ENCODE measurements around the gene MRPL2. TPM values are rescaled to one million over a fixed set of nuclear protein-coding genes. Genes with fewer than 3 reads are reported as not detected.
A peak's percentile ranks its signal among the peaks of the same experiment; 100 is the strongest.

MRPL2 gene
- total RNA-seq, result 10 to 100 TPM; 51.6 to 65.2 TPM
- polyA plus RNA-seq (2013, experiment 1 of 2), result 64.5 TPM
- 63.3 TPM for polyA plus RNA-seq (2013, experiment 2 of 2)
- long read RNA-seq, experiment 1, transcript MRPL2-208 (3 exons, 570 nt), result minor isoform, 6 of 33 reads
- long read RNA-seq, experiment 1, transcript MRPL2-202 (7 exons, 1,588 nt), result major isoform, 7 of 33 reads
- long read RNA-seq, experiment 1, partial matches to known transcripts, result 4 of 33 reads
- long read RNA-seq, experiment 1, other reads (novel, unspliced or antisense), result 14 of 33 reads
- long read RNA-seq, experiment 2, transcript MRPL2-202 (7 exons, 1,588 nt), result major isoform, 29 of 45 reads
- long read RNA-seq, experiment 2, transcript MRPL2-208 (3 exons, 570 nt), result minor isoform, 5 of 45 reads
- long read RNA-seq, experiment 2, partial matches to known transcripts, result 0 of 45 reads
- long read RNA-seq, experiment 2, other reads (novel, unspliced or antisense), result 5 of 45 reads
- long read RNA-seq, experiment 3, transcript MRPL2-202 (7 exons, 1,588 nt), result major isoform, 25 of 35 reads
- long read RNA-seq, experiment 3, partial matches to known transcripts, result 1 of 35 reads
- long read RNA-seq, experiment 3, other reads (novel, unspliced or antisense), result 5 of 35 reads
- long read RNA-seq, experiment 4, transcript MRPL2-201 (6 exons, 899 nt), result minor isoform, 19 of 116 reads
- long read RNA-seq, experiment 4, transcript MRPL2-202 (7 exons, 1,588 nt), result major isoform, 91 of 116 reads
- long read RNA-seq, experiment 4, partial matches to known transcripts, result 1 of 116 reads
- long read RNA-seq, experiment 4, other reads (novel, unspliced or antisense), result 5 of 116 reads

- Mint-ChIP-seq H3K27ac (peak within 1 kb of the TSS; percentile 99), H3K4me1 (peaks cover 24% of the 10 kb centered on the region), H3K4me3 (peak within 1 kb of the TSS; percentile 94), H3K9me3 (no peaks in the 10 kb centered on the region), H3K27me3 (ENCODE audit: insufficient read depth) (no peaks in the 10 kb centered on the region), H3K36me3 (ENCODE audit: low read depth) (peaks cover 28% of the 10 kb centered on the region)
- Histone ChIP-seq H3K36me3 (ENCODE audit: control insufficient read depth, insufficient read depth, low read length) (peaks cover 41% of the 10 kb centered on the region), H3K9ac (ENCODE audit: extremely low read depth, low read length, poor library complexity, severe bottlenecking) (peak within 1 kb of the TSS; percentile 81), H3K27me3 (ENCODE audit: control insufficient read depth, insufficient read depth, low read length, poor library complexity, severe bottlenecking) (no peaks in the 10 kb centered on the region), H3K4me3 (ENCODE audit: low read length) (peak within 1 kb of the TSS; percentile 92), H3K4me1 (ENCODE audit: control insufficient read depth, insufficient read depth, low read length) (peaks cover 6% of the 10 kb centered on the region), H3K27ac (ENCODE audit: low read depth, low read length) (peak within 1 kb of the TSS; percentile 69), H3K9me3 (ENCODE audit: control insufficient read depth, low read length) (no peaks in the 10 kb centered on the region)
- peak; percentile 100 for DNase-seq
- WGBS, 2 experiments (ENCODE audit: insufficient coverage in 1 of 2, insufficient read length in 1 of 2), result 0 to 1% methylated on average over 23 to 64 of the region's 64 CpGs
- TF ChIP-seq, protein P1, sequence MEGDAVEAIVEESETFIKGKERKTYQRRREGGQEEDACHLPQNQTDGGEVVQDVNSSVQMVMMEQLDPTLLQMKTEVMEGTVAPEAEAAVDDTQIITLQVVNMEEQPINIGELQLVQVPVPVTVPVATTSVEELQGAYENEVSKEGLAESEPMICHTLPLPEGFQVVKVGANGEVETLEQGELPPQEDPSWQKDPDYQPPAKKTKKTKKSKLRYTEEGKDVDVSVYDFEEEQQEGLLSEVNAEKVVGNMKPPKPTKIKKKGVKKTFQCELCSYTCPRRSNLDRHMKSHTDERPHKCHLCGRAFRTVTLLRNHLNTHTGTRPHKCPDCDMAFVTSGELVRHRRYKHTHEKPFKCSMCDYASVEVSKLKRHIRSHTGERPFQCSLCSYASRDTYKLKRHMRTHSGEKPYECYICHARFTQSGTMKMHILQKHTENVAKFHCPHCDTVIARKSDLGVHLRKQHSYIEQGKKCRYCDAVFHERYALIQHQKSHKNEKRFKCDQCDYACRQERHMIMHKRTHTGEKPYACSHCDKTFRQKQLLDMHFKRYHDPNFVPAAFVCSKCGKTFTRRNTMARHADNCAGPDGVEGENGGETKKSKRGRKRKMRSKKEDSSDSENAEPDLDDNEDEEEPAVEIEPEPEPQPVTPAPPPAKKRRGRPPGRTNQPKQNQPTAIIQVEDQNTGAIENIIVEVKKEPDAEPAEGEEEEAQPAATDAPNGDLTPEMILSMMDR (conservative IDR thresholded peaks at IDR 0.05), result no peak
Measured at GRCh38 chr6:43059168-43060033, at the start of gene MRPL2, which contains the start of gene KLC4. Gene MRPL2 (minus strand): TSS chr6:43059434. CDS start chr6:43059381, 53 bp downstream. Gene KLC4 (plus strand): TSS chr6:43059631. CDS start chr6:43061336, 1,705 bp downstream.

DNA sequence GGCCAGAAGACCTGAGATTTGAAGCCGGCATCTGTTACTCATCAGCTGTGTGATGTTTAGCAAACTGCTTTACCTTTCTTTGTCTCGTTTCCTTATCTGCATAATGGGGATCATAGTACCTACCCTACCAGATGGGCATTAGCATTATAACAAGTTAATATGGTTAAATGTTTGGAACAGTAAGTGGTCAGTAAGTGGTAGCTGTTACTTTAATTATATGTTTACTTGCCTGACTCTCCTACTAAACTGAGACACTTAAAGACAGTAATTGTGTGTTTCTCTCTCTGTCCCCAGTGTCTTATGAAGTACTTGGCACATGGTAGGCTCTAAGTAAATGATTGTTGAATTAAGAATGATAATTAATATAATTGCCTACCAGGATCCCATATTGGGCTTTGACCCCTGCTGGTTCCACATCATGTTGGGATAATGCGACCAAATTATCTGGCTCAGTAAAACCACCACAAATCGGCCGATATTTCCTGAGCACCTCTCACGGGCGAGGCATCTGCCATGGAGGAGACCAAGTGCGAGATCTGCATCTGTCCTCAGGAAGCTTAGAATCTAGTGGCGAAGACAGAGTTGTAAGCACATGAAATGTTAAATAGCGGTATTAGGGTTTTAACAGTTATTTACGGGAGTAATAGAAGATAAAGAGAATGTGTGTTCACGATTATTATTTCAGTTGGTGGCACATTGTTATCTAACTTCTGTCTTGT is 48.3 kb upstream of the MRPL2 start:
- no peaks in the 10 kb centered on the region for H3K9me3 Mint-ChIP-seq
- Histone ChIP-seq H3K27ac (ENCODE audit: low read depth, low read length) (no peak overlapping the region), H3K9me3 (ENCODE audit: control insufficient read depth, low read length) (peaks cover 6% of the 10 kb centered on the region)

More for the DNA sequence above, 48.3 kb upstream of the MRPL2 start:
- TF ChIP-seq, protein P1 (conservative IDR thresholded peaks at IDR 0.05), result no peak
- DNase-seq, result no peak
- 97 to 100% methylated on average over 9 to 12 of the region's 12 CpGs for WGBS, 2 experiments (ENCODE audit: insufficient coverage in 1 of 2, insufficient read length in 1 of 2)
- H3K36me3 Mint-ChIP-seq (ENCODE audit: low read depth), result peaks cover 21% of the 10 kb centered on the region
- Histone ChIP-seq H3K36me3 (ENCODE audit: control insufficient read depth, insufficient read depth, low read length) (peaks cover 13% of the 10 kb centered on the region), H3K9ac (ENCODE audit: extremely low read depth, low read length, poor library complexity, severe bottlenecking) (no peak overlapping the region), H3K27me3 (ENCODE audit: control insufficient read depth, insufficient read depth, low read length, poor library complexity, severe bottlenecking) (no peaks in the 10 kb centered on the region), H3K4me3 (ENCODE audit: low read length) (no peak overlapping the region), H3K4me1 (ENCODE audit: control insufficient read depth, insufficient read depth, low read length) (peaks cover 3% of the 10 kb centered on the region)
- H3K27ac Mint-ChIP-seq, result no peak overlapping the region
- H3K4me3 Mint-ChIP-seq, result no peak overlapping the region
- peaks cover 12% of the 10 kb centered on the region for H3K4me1 Mint-ChIP-seq
- no peaks in the 10 kb centered on the region for H3K27me3 Mint-ChIP-seq (ENCODE audit: insufficient read depth)

Measured in endodermal cell (in vitro differentiated cells).